GM23338 (cell line): ENCODE measurements around the gene PCNT. TPM values are rescaled to one million over a fixed set of nuclear protein-coding genes. Genes with fewer than 3 reads are reported as not detected.

Source experiments
- ATAC-seq: fragments of 200-7000 bp; cut with Tn5 transposase; 3 replicates; pipeline ENCODE4 v1.9.1; 2020
- DNase-seq: peaks from one replicate; pipeline ENCODE4 v3.0.0-alpha.2; 2015; ENCODE audit warnings: low spot score
- H2AFZ ChIP-seq: fragments of 200-600 bp; sonication (generic); 2 replicates; pipeline ENCODE4 v1.8.0; 2016; ENCODE audit warnings: antibody characterized with exemption, mild to moderate bottlenecking, moderate library complexity
- H3F3A ChIP-seq: fragments of 200-600 bp; sonication (generic); replicated peaks from 2 replicates; pipeline ENCODE4 v1.8.0; 2017; ENCODE audit warnings: antibody characterized with exemption, mixed run types, low read depth
- H3K27ac ChIP-seq: fragments of 200-600 bp; sonication (generic); 2 replicates; pipeline ENCODE4 v1.6.1; 2016; ENCODE audit warnings: low read depth
- H3K27me3 ChIP-seq: fragments of 200-600 bp; sonication (generic); 2 replicates; pipeline ENCODE4 v1.8.0; 2016; ENCODE audit warnings: mild to moderate bottlenecking, mixed run types, moderate library complexity; ENCODE audit not compliant: insufficient read depth
- H3K36me3 ChIP-seq: fragments of 200-600 bp; sonication (generic); 2 replicates; pipeline ENCODE4 v1.8.0; 2016; ENCODE audit warnings: mild to moderate bottlenecking; ENCODE audit not compliant: insufficient read depth
- H3K4me1 ChIP-seq: fragments of 200-600 bp; sonication (generic); 2 replicates; pipeline ENCODE4 v1.8.0; 2016; ENCODE audit warnings: mild to moderate bottlenecking, moderate library complexity; ENCODE audit not compliant: insufficient read depth
- H3K4me2 ChIP-seq: fragments of 200-600 bp; sonication (generic); 2 replicates; pipeline ENCODE4 v1.7.1; 2017; ENCODE audit warnings: mixed run types
- H3K4me3 ChIP-seq: fragments of 200-600 bp; sonication (generic); 2 replicates; pipeline ENCODE4 v1.6.1; 2016; ENCODE audit warnings: mixed run types
- H3K79me2 ChIP-seq: fragments of 200-600 bp; sonication (generic); replicated peaks from 2 replicates; pipeline ENCODE4 v1.8.0; 2017; ENCODE audit warnings: mild to moderate bottlenecking; ENCODE audit not compliant: insufficient read depth
- H3K9me2 ChIP-seq: fragments of 200-600 bp; sonication (generic); 2 replicates; pipeline ENCODE4 v1.8.0; 2017; ENCODE audit not compliant: insufficient read depth
- H4K20me1 ChIP-seq: fragments of 200-600 bp; sonication (generic); replicated peaks from 2 replicates; pipeline ENCODE4 v1.8.0; 2017; ENCODE audit warnings: mild to moderate bottlenecking; ENCODE audit not compliant: insufficient read depth
- H3K27ac Mint-ChIP-seq: 2 replicates; pipeline ENCODE4 v1.8.0; 2020; ENCODE audit warnings: inconsistent platforms, mild to moderate bottlenecking, moderate library complexity, mixed read lengths
- H3K27me3 Mint-ChIP-seq: 3 replicates; pipeline ENCODE4 v1.8.0; 2022; ENCODE audit warnings: low read depth, mild to moderate bottlenecking, moderate library complexity, mixed read lengths, inconsistent platforms; ENCODE audit not compliant: insufficient read depth, poor library complexity
- H3K36me3 Mint-ChIP-seq: 3 replicates; pipeline ENCODE4 v1.8.0; 2021; ENCODE audit warnings: low read depth, mild to moderate bottlenecking, inconsistent platforms, moderate library complexity, mixed read lengths
- H3K4me1 Mint-ChIP-seq: 3 replicates; pipeline ENCODE4 v1.8.0; 2020; ENCODE audit warnings: mild to moderate bottlenecking, inconsistent platforms, mixed read lengths
- H3K4me3 Mint-ChIP-seq: 3 replicates; pipeline ENCODE4 v1.8.0; 2021; ENCODE audit warnings: moderate library complexity, mild to moderate bottlenecking, inconsistent platforms, mixed read lengths
- H3K9me3 Mint-ChIP-seq: 3 replicates; pipeline ENCODE4 v1.8.0; 2020; ENCODE audit warnings: moderate library complexity, mild to moderate bottlenecking, inconsistent platforms, mixed read lengths
- CREB1 ChIP-seq: fragments of 250-450 bp; sonication (Bioruptor Pico); IDR thresholded peaks from 2 replicates; pipeline ENCODE4 v1.5.0; 2020; ENCODE audit warnings: low read depth, mild to moderate bottlenecking, moderate library complexity
- EZH2 ChIP-seq: fragments of 200-600 bp; sonication (generic); IDR thresholded peaks from one replicate; pipeline ENCODE4 v1.8.0; 2017; ENCODE audit warnings: antibody characterized with exemption, mild to moderate bottlenecking, low read depth; ENCODE audit not compliant: unreplicated experiment
- JUNB ChIP-seq: IDR thresholded peaks from one replicate; pipeline ENCODE4 v1.6.1; 2016; ENCODE audit warnings: antibody characterized with exemption; ENCODE audit not compliant: unreplicated experiment
- NANOG ChIP-seq: IDR thresholded peaks from 2 replicates; pipeline ENCODE4 v1.6.1; 2016; ENCODE audit warnings: antibody characterized with exemption, borderline replicate concordance
- STAT1 ChIP-seq: IDR thresholded peaks from one replicate; pipeline ENCODE4 v1.6.1; 2016; ENCODE audit warnings: antibody characterized with exemption; ENCODE audit not compliant: unreplicated experiment
- ZNF114 ChIP-seq: fragments of 250-450 bp; sonication (Bioruptor Pico); IDR thresholded peaks from 2 replicates; pipeline ENCODE4 v1.5.0; 2020; ENCODE audit warnings: mild to moderate bottlenecking, moderate library complexity
- polyA plus RNA-seq: library from polyadenylated mRNA; unstranded; fragments of >200 nt; fragmentation: Nextera tagmentation; extraction: Ambion mirVana; gene quantifications from 2 replicates; pipeline ENCODE4 v1.2.1, GENCODE V29; 2016
- total RNA-seq: library from RNA; depleted of rRNA; stranded (reverse); fragments of >200 nt; shearing (Covaris generic); gene quantifications from 2 replicates; pipeline ENCODE4 v1.2.3, GENCODE V29; 2014
- TF ChIP-seq, protein P1 (sequence below): fragments of 250-450 bp; sonication (Bioruptor Pico); IDR thresholded peaks from 2 replicates; pipeline ENCODE4 v1.5.0; 2020; ENCODE audit warnings: mild to moderate bottlenecking, moderate library complexity
- TF ChIP-seq, protein P2 (sequence below), 2 experiments: fragments of 200-600 bp in 1 of 2; sonication (generic) in 1 of 2; conservative IDR thresholded peaks; 2 replicates each; pipeline versions ENCODE4 v1.5.1 to v1.6.1; 2016 to 2017; ENCODE audit warnings: antibody characterized with exemption in 2 of 2, low read depth in 2 of 2, mild to moderate bottlenecking in 2 of 2, moderate library complexity in 1 of 2

Gene PCNT
- total and polyA plus RNA-seq, 2 experiments from 2014 or later, result 39.6 to 46.1 TPM

DNA sequence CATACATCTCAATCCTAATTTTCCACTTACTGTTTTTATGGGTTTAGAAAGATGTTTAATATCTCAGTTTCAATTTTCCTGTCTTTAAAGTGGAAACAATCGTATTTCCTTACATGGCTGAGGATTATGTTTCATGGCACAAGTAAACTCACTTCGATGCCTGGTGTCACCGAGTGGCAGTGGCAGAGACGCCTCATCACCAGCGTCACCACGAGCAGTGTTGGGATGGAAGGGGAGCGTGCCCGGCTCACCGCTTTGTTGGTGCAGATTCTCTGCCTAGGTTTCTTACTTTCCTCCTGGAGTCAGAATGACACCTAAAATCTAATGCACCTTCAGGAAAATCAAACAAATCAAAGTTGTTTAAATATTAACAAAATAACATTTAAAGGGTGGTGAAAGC is 86.6 kb downstream of the PCNT start (continued):
- TF ChIP-seq, protein P1, sequence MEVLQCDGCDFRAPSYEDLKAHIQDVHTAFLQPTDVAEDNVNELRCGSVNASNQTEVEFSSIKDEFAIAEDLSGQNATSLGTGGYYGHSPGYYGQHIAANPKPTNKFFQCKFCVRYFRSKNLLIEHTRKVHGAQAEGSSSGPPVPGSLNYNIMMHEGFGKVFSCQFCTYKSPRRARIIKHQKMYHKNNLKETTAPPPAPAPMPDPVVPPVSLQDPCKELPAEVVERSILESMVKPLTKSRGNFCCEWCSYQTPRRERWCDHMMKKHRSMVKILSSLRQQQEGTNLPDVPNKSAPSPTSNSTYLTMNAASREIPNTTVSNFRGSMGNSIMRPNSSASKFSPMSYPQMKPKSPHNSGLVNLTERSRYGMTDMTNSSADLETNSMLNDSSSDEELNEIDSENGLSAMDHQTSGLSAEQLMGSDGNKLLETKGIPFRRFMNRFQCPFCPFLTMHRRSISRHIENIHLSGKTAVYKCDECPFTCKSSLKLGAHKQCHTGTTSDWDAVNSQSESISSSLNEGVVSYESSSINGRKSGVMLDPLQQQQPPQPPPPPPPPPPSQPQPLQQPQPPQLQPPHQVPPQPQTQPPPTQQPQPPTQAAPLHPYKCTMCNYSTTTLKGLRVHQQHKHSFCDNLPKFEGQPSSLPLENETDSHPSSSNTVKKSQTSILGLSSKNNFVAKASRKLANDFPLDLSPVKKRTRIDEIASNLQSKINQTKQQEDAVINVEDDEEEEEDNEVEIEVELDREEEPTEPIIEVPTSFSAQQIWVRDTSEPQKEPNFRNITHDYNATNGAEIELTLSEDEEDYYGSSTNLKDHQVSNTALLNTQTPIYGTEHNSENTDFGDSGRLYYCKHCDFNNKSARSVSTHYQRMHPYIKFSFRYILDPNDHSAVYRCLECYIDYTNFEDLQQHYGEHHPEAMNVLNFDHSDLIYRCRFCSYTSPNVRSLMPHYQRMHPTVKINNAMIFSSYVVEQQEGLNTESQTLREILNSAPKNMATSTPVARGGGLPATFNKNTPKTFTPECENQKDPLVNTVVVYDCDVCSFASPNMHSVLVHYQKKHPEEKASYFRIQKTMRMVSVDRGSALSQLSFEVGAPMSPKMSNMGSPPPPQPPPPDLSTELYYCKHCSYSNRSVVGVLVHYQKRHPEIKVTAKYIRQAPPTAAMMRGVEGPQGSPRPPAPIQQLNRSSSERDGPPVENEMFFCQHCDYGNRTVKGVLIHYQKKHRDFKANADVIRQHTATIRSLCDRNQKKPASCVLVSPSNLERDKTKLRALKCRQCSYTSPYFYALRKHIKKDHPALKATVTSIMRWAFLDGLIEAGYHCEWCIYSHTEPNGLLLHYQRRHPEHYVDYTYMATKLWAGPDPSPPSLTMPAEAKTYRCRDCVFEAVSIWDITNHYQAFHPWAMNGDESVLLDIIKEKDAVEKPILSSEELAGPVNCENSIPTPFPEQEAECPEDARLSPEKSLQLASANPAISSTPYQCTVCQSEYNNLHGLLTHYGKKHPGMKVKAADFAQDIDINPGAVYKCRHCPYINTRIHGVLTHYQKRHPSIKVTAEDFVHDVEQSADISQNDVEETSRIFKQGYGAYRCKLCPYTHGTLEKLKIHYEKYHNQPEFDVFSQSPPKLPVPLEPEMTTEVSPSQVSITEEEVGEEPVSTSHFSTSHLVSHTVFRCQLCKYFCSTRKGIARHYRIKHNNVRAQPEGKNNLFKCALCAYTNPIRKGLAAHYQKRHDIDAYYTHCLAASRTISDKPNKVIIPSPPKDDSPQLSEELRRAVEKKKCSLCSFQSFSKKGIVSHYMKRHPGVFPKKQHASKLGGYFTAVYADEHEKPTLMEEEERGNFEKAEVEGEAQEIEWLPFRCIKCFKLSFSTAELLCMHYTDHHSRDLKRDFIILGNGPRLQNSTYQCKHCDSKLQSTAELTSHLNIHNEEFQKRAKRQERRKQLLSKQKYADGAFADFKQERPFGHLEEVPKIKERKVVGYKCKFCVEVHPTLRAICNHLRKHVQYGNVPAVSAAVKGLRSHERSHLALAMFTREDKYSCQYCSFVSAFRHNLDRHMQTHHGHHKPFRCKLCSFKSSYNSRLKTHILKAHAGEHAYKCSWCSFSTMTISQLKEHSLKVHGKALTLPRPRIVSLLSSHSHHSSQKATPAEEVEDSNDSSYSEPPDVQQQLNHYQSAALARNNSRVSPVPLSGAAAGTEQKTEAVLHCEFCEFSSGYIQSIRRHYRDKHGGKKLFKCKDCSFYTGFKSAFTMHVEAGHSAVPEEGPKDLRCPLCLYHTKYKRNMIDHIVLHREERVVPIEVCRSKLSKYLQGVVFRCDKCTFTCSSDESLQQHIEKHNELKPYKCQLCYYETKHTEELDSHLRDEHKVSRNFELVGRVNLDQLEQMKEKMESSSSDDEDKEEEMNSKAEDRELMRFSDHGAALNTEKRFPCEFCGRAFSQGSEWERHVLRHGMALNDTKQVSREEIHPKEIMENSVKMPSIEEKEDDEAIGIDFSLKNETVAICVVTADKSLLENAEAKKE (CRISPR knock-in tag), result no peak
- TF ChIP-seq, protein P2, sequence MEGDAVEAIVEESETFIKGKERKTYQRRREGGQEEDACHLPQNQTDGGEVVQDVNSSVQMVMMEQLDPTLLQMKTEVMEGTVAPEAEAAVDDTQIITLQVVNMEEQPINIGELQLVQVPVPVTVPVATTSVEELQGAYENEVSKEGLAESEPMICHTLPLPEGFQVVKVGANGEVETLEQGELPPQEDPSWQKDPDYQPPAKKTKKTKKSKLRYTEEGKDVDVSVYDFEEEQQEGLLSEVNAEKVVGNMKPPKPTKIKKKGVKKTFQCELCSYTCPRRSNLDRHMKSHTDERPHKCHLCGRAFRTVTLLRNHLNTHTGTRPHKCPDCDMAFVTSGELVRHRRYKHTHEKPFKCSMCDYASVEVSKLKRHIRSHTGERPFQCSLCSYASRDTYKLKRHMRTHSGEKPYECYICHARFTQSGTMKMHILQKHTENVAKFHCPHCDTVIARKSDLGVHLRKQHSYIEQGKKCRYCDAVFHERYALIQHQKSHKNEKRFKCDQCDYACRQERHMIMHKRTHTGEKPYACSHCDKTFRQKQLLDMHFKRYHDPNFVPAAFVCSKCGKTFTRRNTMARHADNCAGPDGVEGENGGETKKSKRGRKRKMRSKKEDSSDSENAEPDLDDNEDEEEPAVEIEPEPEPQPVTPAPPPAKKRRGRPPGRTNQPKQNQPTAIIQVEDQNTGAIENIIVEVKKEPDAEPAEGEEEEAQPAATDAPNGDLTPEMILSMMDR (conservative IDR thresholded peaks at IDR 0.05; ENCODE audit: low read depth in 2 of 2), result no peak
- TF ChIP-seq JUNB (no peak), CREB1 (CRISPR knock-in tag) (no peak), STAT1 (no peak), NANOG (no peak)

DNA sequence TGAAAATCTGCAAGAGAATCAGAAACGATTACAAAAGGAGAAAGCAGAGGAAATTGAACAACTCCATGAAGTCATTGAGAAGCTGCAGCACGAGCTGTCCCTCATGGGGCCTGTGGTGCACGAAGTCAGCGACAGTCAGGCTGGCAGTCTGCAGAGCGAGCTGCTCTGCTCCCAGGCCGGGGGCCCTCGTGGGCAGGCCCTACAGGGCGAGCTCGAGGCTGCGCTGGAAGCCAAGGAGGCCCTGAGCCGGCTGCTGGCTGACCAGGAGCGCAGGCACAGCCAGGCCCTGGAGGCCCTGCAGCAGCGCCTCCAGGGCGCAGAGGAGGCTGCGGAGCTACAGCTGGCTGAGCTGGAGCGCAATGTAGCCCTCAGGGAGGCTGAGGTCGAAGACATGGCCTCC is 87.3 kb downstream of the PCNT start:
- DNase-seq (no peak), ATAC-seq (peak; percentile 71)
- Histone ChIP-seq H3K4me1 (no peaks in the 10 kb centered on the region), H2AFZ (no peak overlapping the region), H3K79me2 (no peaks in the 10 kb centered on the region), H3K27ac (peak overlapping the region; percentile 82), H3K9me2 (no peaks in the 10 kb centered on the region), H3F3A (no peaks in the 10 kb centered on the region; the same call in 1 of the 2 replicates), H3K27me3 (no peaks in the 10 kb centered on the region), H4K20me1 (no peaks in the 10 kb centered on the region), H3K4me3 (no peak overlapping the region), H3K4me2 (no peak overlapping the region), H3K36me3 (no peaks in the 10 kb centered on the region; the same call in 1 of the 2 replicates)
- no peak overlapping the region; the same call in 2 of the 3 replicates for H3K4me3 Mint-ChIP-seq
- no peaks in the 10 kb centered on the region for H3K9me3 Mint-ChIP-seq
- H3K4me1 Mint-ChIP-seq, result peaks cover 28% of the 10 kb centered on the region
- H3K27me3 Mint-ChIP-seq, result peaks cover 11% of the 10 kb centered on the region
- H3K27ac Mint-ChIP-seq, result peak overlapping the region; percentile 95
- H3K36me3 Mint-ChIP-seq, result peaks cover 25% of the 10 kb centered on the region
- TF ChIP-seq ZNF114 (CRISPR knock-in tag), result no peak
- TF ChIP-seq EZH2, result no peak
- no peak for TF ChIP-seq NANOG
- TF ChIP-seq, protein P1 (CRISPR knock-in tag), result no peak
- no peak for TF ChIP-seq CREB1 (CRISPR knock-in tag)
- no peak for TF ChIP-seq STAT1
